MCF 10A (cell line): ENCODE data around the gene LY6G6C. TPM values are rescaled to one million over a fixed set of nuclear protein-coding genes. Genes with fewer than 3 reads are reported as not detected.

Experiments
- BruUV-seq: library from RNA; stranded (reverse); fragments of 400-500 nt; replicated peaks from 2 replicates; lab custom pipeline; 2021; lab: Mats Ljungman, UMichigan
- CTCF ChIA-PET: fragments of 300-600 bp; sonication (Branson Sonifier 250); formaldehyde crosslinking; extraction: SDS; loops from one replicate; lab custom pipeline; 2021; ENCODE audit warnings: antibody characterized with exemption, inconsistent platforms; lab: Yijun Ruan, JAX
- POLR2A ChIA-PET: fragments of 300-600, 350-650 bp; sonication (Branson Sonifier 250); formaldehyde crosslinking; extraction: SDS; loops from one replicate; lab custom pipeline; 2020; ENCODE audit warnings: antibody characterized with exemption, inconsistent platforms; lab: Yijun Ruan, JAX
- DNase-seq: peaks from one replicate; pipeline ENCODE4 v3.0.0-alpha.2; 2018; ENCODE audit not compliant: unreplicated experiment
- H3K27ac Mint-ChIP-seq: one replicate; pipeline ENCODE4 v1.8.0; 2022; ENCODE audit warnings: mild to moderate bottlenecking, low read depth, mixed read lengths; ENCODE audit not compliant: unreplicated experiment
- H3K27me3 Mint-ChIP-seq: one replicate; pipeline ENCODE4 v1.8.0; 2022; ENCODE audit warnings: mixed read lengths; ENCODE audit not compliant: insufficient read depth, unreplicated experiment
- H3K36me3 Mint-ChIP-seq: one replicate; pipeline ENCODE4 v1.8.0; 2022; ENCODE audit warnings: mild to moderate bottlenecking, moderate library complexity, mixed read lengths; ENCODE audit not compliant: insufficient read depth, unreplicated experiment
- H3K4me1 Mint-ChIP-seq: one replicate; pipeline ENCODE4 v1.8.0; 2022; ENCODE audit warnings: mixed read lengths; ENCODE audit not compliant: insufficient read depth, unreplicated experiment
- H3K4me3 Mint-ChIP-seq: one replicate; pipeline ENCODE4 v1.8.0; 2022; ENCODE audit warnings: mild to moderate bottlenecking, moderate library complexity, mixed read lengths; ENCODE audit not compliant: unreplicated experiment
- H3K9me3 Mint-ChIP-seq: one replicate; pipeline ENCODE4 v1.8.0; 2022; ENCODE audit warnings: mixed read lengths; ENCODE audit not compliant: unreplicated experiment
- CTCF ChIP-seq: fragments of 200-600 bp; IDR thresholded peaks from one replicate; pipeline ENCODE4 v1.8.0; 2022; ENCODE audit warnings: antibody characterized with exemption, mild to moderate bottlenecking; ENCODE audit not compliant: unreplicated experiment
- intact Hi-C: fragments of 100-400 bp; cut with micrococcal nuclease; formaldehyde crosslinking; loops from 2 replicates; pipeline ENCODE4 v1.14.1; 2022
- total RNA-seq: library from RNA; stranded (reverse); gene quantifications from 2 replicates; pipeline ENCODE4 v1.2.3, GENCODE V29; 2022

The LY6G6C gene
- total RNA-seq, 1 experiment from 2014 or later = not detected

DNA sequence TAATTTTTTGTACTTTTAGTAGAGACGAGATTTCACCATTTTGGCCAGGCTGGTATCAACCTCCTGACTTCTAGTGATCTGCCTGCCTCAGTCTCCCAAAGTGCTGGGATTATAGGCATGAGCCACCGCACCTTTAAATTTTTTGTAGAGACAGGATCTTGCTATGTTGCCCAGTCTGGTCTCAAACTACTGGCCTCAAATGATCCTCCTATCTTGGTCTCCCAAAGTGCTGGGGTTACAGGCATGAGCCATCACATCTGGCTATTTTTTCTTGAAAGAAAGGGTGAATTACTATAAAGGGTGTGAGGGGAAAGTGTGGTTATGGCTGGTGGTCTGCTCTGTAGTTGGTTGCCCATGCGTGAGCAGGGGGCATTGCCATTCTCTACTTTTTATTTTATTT, 13.3 kb downstream of the LY6G6C start:
- ChIA-PET CTCF (no interaction called here), POLR2A (interaction anchor here (1.4 kb wide), 1 partner anchor 119 kb away, joined by 3 read pairs; the partner anchor contains the start of gene HSPA1B)
- Mint-ChIP-seq H3K27me3 (no peaks in the 10 kb centered on the region), H3K4me3 (no peak overlapping the region), H3K27ac (no peak overlapping the region), H3K9me3 (no peaks in the 10 kb centered on the region), H3K36me3 (peaks cover 3% of the 10 kb centered on the region), H3K4me1 (peaks cover 10% of the 10 kb centered on the region)
- no peak for DNase-seq
- BruUV-seq = no TSS peak
- intact Hi-C loops = no loop called here
- TF ChIP-seq CTCF = no peak

GRCh38 chr6:31707701-31708100, 13.8 kb downstream of the LY6G6C start:
- intact Hi-C loops = no loop called here
- ChIA-PET POLR2A (no interaction called here), CTCF (no interaction called here)
- Mint-ChIP-seq H3K36me3 (peaks cover 6% of the 10 kb centered on the region), H3K4me1 (peaks cover 12% of the 10 kb centered on the region), H3K4me3 (no peak overlapping the region), H3K27ac (no peak overlapping the region), H3K9me3 (no peaks in the 10 kb centered on the region), H3K27me3 (no peaks in the 10 kb centered on the region)
- no peak for TF ChIP-seq CTCF
- DNase-seq = no peak
- no TSS peak for BruUV-seq

DNA sequence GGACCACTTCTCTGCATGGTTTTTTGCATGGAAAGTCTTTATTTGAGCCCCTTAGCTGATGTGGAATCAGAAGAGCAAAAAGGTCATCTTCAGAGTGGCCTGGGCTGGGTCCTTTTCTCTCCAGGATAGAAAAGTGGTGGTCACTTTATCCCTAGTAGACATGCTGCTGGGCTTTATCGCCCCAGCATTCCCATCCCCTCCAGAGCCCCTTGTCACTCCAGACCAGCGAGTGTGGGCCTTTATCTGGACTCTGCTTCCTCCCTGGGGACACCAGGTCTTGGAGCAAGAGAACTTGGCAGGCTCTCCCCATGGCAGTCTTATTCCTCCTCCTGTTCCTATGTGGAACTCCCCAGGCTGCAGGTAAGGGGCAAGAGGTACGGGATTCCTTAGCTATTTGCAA, 14.9 kb downstream of the LY6G6C start, which contains the start of gene LY6G6F:
Gene LY6G6F, plus strand, starts transcription at position 268 of the 400 bp plus-strand sequence. Its CDS starts 41 bp downstream, at position 309.
- intact Hi-C loops = no loop called here
- peaks cover 6% of the 10 kb centered on the region for H3K36me3 Mint-ChIP-seq
- H3K9me3 Mint-ChIP-seq = no peaks in the 10 kb centered on the region
- DNase-seq = no peak
- no peak for TF ChIP-seq CTCF
- no peak within 1 kb of the TSS for H3K4me3 Mint-ChIP-seq
- no peaks in the 10 kb centered on the region for H3K27me3 Mint-ChIP-seq
- peaks cover 12% of the 10 kb centered on the region for H3K4me1 Mint-ChIP-seq
- H3K27ac Mint-ChIP-seq = no peak within 1 kb of the TSS
- no TSS peak for BruUV-seq
- ChIA-PET POLR2A (no interaction called here), CTCF (no interaction called here)

DNA sequence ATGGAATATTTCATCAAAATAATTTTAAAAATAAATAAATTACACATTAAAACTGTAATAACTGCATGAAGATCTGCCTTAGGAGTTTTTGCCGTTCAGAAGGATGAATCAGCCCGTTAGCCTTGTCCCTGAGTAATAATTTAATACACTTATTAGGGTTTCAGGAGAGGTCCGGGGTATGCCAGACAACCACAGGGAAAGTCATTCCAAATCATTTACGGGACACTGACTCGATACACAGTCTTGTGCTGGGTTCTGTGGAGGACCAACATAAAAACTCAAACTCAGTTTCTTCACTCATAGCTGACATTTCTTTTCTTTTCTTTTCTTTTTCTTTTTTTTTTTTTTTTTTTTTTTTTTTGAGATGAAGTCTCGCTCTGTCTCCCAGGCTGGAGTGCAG, 15.6 kb downstream of the LY6G6C start:
- H3K4me3 Mint-ChIP-seq = no peak overlapping the region
- peaks cover 7% of the 10 kb centered on the region for H3K4me1 Mint-ChIP-seq
- no TSS peak for BruUV-seq
- no peak for TF ChIP-seq CTCF
- intact Hi-C loops = no loop called here
- H3K36me3 Mint-ChIP-seq = peaks cover 6% of the 10 kb centered on the region
- no peaks in the 10 kb centered on the region for H3K27me3 Mint-ChIP-seq
- no peaks in the 10 kb centered on the region for H3K9me3 Mint-ChIP-seq
- CTCF ChIA-PET = no interaction called here
- no peak for DNase-seq
- H3K27ac Mint-ChIP-seq = no peak overlapping the region
- POLR2A ChIA-PET = no interaction called here
